Ovary (tissue), 9 donors: ENCODE measurements around the gene TMUB1. TPM values are rescaled to one million over a fixed set of nuclear protein-coding genes. Genes with fewer than 3 reads are reported as not detected.

Experiments used
- DNase-seq, 5 donors: peaks; one replicate each; pipeline ENCODE4 v3.0.0-alpha.2; 2019 to 2020
- H3K27ac ChIP-seq, 2 donors: fragments of 200-600 bp; one replicate each; pipeline versions ENCODE4 v1.5.1 to v1.8.0; 2019 to 2022
- H3K27me3 ChIP-seq: fragments of 200-600 bp; one replicate; pipeline ENCODE4 v1.8.0; 2022
- H3K36me3 ChIP-seq: fragments of 200-600 bp; sonication (generic); one replicate; pipeline ENCODE4 v1.5.1; 2019
- H3K4me1 ChIP-seq: one replicate; pipeline ENCODE4 v1.8.1; 2013; ENCODE audit warnings: mild to moderate bottlenecking, moderate library complexity; ENCODE audit not compliant: insufficient read depth
- H3K4me3 ChIP-seq: fragments of 200-600 bp; sonication (generic); one replicate; pipeline ENCODE4 v1.5.1; 2017
- H3K9me3 ChIP-seq, 2 donors: fragments of 200-600 bp in 1 of 2; sonication (generic) in 1 of 2; one replicate each; pipeline versions ENCODE4 v1.5.1 to v1.8.1; 2013 to 2019; ENCODE audit warnings: mild to moderate bottlenecking in 1 of 2, moderate library complexity in 1 of 2
- CTCF ChIP-seq, 3 donors: fragments of 450-650 bp in 2 of 3; fragments of 200-600 bp in 1 of 3; IDR thresholded peaks; one replicate each; pipeline versions ENCODE4 v1.5.1 to v1.8.0; 2016 to 2022; ENCODE audit warnings: antibody characterized with exemption in 3 of 3, mild to moderate bottlenecking in 1 of 3
- EP300 ChIP-seq: sonication (generic); formaldehyde crosslinking; IDR thresholded peaks from one replicate; pipeline ENCODE4 v1.6.1; 2017; ENCODE audit warnings: antibody characterized with exemption
- POLR2A ChIP-seq: fragments of 450-650 bp; IDR thresholded peaks from one replicate; pipeline ENCODE4 v1.6.1; 2017; ENCODE audit warnings: antibody characterized with exemption, mild to moderate bottlenecking, moderate library complexity
- WGBS, 3 donors: extraction: QIAGEN DNeasy Blood & Tissue Kit in 1 of 3; methylation state at CpG; one replicate each; pipeline versions ENCODE4 v1.1.5 to v1.1.7; 2013 to 2017; 5-methylcytosine and 5-hydroxymethylcytosine counted together
- intact Hi-C, 4 donors: fragments of 100-400 bp; cut with DNase I; formaldehyde crosslinking; loops; one replicate each; pipeline versions ENCODE4 v1.11.0 to v1.15.1; 2022 to 2023
- polyA plus RNA-seq, 2 donors: library from polyadenylated mRNA; stranded (reverse); fragments of 200-250 nt in 1 of 2; fragments of 350-450 nt in 1 of 2; fragmentation: Illumina TruSeq in 1 of 2; extraction: RNeasy Lipid Tissue Mini Kit (QIAGEN cat#74804) in 1 of 2; gene quantifications; one replicate each; pipeline ENCODE4 v1.2.3, GENCODE V29; 2013 to 2014
- total RNA-seq, 7 donors: library from RNA; depleted of rRNA in 2 of 7; stranded (reverse); fragments of >200 nt in 2 of 7; fragmentation: NEBNext Ultra II Directional in 3 of 7; extraction: Animal tissue kit (Norgen Biotek cat#: 25700) in 3 of 7; gene quantifications; one replicate each; pipeline versions ENCODE4 v1.1.0 to v1.2.4, GENCODE V29; 2016 to 2023
- donor health status: DM: no; HTN: no; CAD: no; lungs with moderate emphysema.
- donor health status: DM: no; HTN: no; CAD: no.
- donor health status: Bipolar disorder and iron deficiency.
- donor health status: DM: yes; HTN: yes; CAD: no.
- donor health status: DM: no; HTN: no; CAD: no.
- donor health status: DM: yes; HTN: yes; CAD: no.

The TMUB1 gene
- total and polyA plus RNA-seq, 9 donors: 1.9 to 40.3 (median 28.8) TPM

GRCh38 chr7:151039850-151040548, 43.3 kb downstream of the TMUB1 start:
- Histone ChIP-seq H3K4me1 (peaks cover 8% of the 10 kb centered on the region), H3K9me3 (no peaks in the 10 kb centered on the region), H3K27ac (no peak overlapping the region), H3K27me3 (no peaks in the 10 kb centered on the region), H3K36me3 (no peaks in the 10 kb centered on the region), H3K4me3 (no peak overlapping the region)
- intact Hi-C loops: loop anchor here in 1 of 4 donors (5.0 kb wide), 1 partner anchor 72 kb away; no protein-coding TSS in a partner anchor
- 47 to 52% (median 48%) methylated on average over 18 of the region's 18 CpGs for WGBS, 3 donors
- no peak for TF ChIP-seq EP300
- no peak for TF ChIP-seq CTCF (IDR thresholded peaks at IDR 0.05)
- no peak for TF ChIP-seq POLR2A
- DNase-seq: no peak

DNA sequence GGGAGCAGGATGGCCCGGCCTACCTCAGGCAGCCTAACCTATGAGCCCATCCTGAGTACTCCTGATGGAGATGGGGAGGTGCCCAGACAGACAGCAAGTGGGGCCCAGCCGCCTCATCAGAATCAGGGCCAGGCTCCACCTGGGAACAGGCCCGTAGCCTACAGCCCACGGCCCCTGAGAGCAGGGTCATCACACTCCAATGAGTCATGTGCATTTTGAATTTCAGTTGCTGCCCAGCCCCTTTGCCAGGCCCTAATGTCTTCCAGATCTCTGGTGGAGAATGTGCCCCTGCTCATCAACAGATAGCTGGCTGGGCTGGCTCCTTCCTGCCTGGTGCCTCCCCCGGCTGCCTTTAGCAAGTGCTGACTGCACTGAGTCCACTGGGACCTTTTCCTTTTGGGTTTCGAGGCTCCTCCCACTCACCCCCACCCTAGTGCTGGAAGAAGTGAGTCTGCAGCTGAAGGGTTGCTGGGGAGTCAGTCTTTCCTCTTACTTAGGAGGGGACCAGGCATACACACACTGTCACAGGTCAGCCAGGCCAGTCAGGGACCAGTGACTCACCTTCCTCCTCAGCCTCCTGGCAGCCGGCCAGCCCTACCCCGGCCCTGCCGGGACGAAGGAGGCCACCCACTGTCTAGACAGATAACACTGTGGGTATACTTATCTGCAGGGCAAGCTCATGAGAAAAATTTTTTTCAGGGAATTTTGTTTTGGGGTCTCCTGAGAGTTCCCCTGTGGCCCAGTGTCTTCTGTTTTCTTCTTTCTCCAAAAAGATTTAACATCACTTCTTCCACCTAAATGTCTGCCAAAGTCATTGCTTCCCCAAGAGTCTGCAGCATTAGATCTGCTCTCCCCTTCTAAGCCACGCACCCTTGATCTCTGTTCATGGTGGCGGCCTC, 44.1 kb downstream of the TMUB1 start:
- H3K36me3 ChIP-seq: no peaks in the 10 kb centered on the region
- TF ChIP-seq POLR2A: no peak
- no peak for TF ChIP-seq CTCF (IDR thresholded peaks at IDR 0.05)
- TF ChIP-seq EP300: no peak
- 18 to 21% (median 19%) methylated on average over 11 to 12 of the region's 12 CpGs for WGBS, 3 donors
- peaks cover 8% of the 10 kb centered on the region for H3K4me1 ChIP-seq
- intact Hi-C loops: loop anchor here in 1 of 4 donors (5.0 kb wide), 1 partner anchor 73 kb away; no protein-coding TSS in a partner anchor
- no peaks in the 10 kb centered on the region for H3K9me3 ChIP-seq
- peak overlapping the region in 1 of 2 donors; percentile 64 for H3K27ac ChIP-seq
- DNase-seq: peak; percentile 65 to 79 (median 77)
- H3K27me3 ChIP-seq: no peaks in the 10 kb centered on the region
- H3K4me3 ChIP-seq: no peak overlapping the region

GRCh38 chr7:151035902-151036301, 47.4 kb downstream of the TMUB1 start:
- Histone ChIP-seq H3K27me3 (no peaks in the 10 kb centered on the region), H3K9me3 (no peaks in the 10 kb centered on the region), H3K36me3 (no peaks in the 10 kb centered on the region), H3K4me3 (no peak overlapping the region), H3K27ac (no peak overlapping the region), H3K4me1 (peaks cover 8% of the 10 kb centered on the region)
- intact Hi-C loops: loop anchor here in 1 of 4 donors (5.0 kb wide), 1 partner anchor 76 kb away; no protein-coding TSS in a partner anchor
- DNase-seq: no peak
- TF ChIP-seq CTCF (IDR thresholded peaks at IDR 0.05) (no peak), POLR2A (no peak), EP300 (no peak)
- 92 to 94% (median 94%) methylated on average over 17 of the region's 17 CpGs for WGBS, 3 donors

DNA sequence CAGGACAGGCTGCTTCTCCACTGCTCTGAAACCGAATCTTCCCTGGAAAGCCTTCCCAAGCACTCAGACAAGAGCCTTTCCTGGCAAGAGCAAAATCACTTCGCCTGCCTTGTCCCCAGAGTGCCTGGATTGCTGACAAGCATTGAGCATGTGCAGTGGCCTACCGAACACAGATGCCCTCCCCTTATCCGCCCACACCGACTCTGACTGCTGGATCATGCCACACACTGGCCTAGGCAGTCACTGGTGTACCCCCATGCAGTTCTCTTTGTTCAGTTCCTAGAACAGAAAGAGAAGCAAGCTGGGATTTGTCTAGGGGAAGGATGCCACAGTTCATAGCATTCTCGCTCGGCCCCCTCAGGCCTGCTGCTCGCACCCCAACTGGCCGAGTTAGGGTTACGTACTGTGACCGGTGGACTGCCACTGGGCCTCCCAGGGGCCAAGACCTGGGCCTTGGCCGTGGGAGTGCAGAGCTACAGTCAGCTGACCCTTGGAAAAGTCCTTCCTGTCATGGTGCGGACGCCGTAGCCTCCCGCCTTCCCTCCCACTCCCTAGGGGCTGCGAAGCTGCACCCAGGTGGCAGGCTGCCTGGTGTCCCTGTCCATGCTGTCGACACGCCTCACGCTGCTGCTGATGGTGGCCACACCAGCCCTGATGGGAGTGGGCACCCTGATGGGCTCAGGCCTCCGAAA, 48.1 kb downstream of the TMUB1 start:
- Histone ChIP-seq H3K4me1 (peaks cover 8% of the 10 kb centered on the region), H3K27ac (no peak overlapping the region), H3K9me3 (no peaks in the 10 kb centered on the region), H3K4me3 (no peak overlapping the region), H3K36me3 (no peaks in the 10 kb centered on the region), H3K27me3 (no peaks in the 10 kb centered on the region)
- TF ChIP-seq EP300 (no peak), POLR2A (no peak), CTCF (IDR thresholded peaks at IDR 0.05) (no peak)
- intact Hi-C loops: loop anchor here in 1 of 4 donors (5.0 kb wide), 1 partner anchor 77 kb away; no protein-coding TSS in a partner anchor
- WGBS, 3 donors: 81 to 84% (median 81%) methylated on average over 20 to 21 of the region's 21 CpGs
- no peak for DNase-seq
